HG03342 (cell line): Measurements from ENCODE around the gene HAND1.

Experiments used
- ATAC-seq: cut with Tn5 transposase; IDR thresholded peaks from one replicate; pipeline ENCODE4 v1.9.1; 2021; ENCODE audit warnings: mild to moderate bottlenecking, moderate library complexity; ENCODE audit not compliant: unreplicated experiment

HAND1 gene

GRCh38 chr5:154479944-154480750 is 2.1 kb upstream of the HAND1 start:
- ATAC-seq, result no peak

- ATAC-seq, result no peak
Measured at GRCh38 chr5:154479160-154479943, 1.3 kb upstream of the HAND1 start.

DNA sequence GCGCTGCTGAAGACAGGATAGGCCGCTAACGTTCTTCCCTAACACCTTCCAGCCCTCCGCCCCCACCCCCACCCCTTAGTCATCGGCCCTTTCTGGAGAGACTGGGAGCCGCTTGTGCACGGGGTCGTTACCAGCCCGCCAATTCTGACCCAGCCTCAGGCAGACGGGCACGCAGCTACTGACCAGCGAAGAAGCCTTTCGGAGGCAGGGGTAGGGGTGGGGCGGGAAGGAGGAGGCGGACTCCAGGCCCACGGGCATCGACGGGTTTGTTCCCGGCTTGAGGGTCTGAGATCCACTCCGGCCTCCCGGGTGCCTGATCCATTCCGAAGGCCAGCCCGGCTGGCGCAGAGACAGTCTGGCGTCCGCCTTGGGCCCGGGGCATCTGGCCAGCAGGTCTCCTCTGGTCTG is 729 bp upstream of the HAND1 start:
- ATAC-seq, result no peak

- no peak for ATAC-seq
Measured at GRCh38 chr5:154477382-154478223, 424 bp downstream of the HAND1 start.

GRCh38 chr5:154476354-154477205 is 1.4 kb downstream of the HAND1 start:
- no peak for ATAC-seq

DNA sequence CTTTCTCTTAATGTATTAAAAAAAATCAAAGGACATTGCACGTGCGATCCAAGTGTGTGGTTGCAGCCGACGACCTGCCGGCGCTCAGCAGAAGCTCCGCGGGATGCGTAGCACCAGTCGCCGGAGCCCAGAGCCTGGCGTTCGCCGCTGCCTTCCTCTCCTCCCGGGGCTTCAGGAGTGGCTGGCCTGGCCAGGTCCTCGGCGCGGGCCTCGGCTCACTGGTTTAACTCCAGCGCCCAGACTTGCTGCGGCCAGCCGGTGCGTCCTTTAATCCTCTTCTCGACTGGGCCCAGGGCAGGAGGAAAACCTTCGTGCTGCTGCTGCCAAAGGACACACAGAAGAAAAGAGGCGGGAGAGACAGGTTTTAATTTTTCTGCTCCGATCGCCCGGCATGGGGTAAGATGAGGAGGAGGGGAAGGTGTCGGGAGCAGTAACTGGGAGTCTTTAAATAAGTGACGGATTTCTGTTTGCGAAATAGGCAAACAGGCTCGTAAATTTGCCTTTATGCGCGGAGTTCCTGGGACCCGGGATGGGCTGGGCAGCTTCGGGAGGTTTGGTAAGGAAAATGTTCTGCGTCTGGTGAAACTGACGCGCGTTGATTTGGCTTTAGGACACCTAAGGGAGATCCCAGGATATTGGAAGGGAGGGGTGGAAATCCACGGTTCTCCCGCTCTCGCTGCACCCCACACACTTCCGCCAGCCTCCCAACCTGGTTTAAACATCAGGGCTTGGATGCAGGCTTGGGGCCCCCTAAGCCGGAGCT is 2.3 kb downstream of the HAND1 start:
- ATAC-seq, result no peak

- ATAC-seq, result no peak
Measured at GRCh38 chr5:154474396-154475334, 3.4 kb downstream of the HAND1 start.

DNA sequence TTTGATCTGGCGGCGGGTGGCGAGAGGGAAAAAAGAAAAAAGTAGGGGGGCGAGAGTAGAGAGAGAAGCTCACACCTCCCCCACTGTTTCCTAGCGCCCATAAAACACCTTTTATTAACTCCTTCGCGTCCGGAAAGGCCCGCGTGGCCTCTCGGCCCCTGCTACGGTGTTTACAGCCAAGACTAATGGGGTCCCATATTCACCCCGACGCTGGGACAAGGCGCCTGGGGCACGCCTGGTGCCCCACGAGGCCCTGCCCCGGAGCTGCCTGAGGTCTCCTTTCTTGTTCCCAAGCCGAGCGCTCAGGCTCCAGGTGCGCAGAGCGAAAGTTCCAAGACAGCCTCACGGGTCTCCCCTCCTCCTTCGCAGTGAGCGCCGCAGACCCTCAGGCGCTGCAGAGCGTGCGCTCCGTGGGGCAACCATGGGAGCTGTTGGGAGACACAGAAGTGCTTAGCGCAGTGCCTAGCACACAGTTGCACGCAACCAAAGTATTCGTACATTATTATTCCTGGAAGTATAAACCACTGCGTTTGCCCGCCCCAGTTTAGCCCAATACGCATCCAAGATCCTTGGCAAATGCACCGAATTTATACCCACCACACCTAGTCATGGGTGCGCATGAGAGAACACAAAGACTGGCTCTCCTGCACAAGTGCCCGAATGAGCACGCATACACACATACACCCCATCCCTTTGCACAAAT is 4.3 kb downstream of the HAND1 start:
- ATAC-seq, result no peak

GRCh38 chr5:154472871-154473580 is 5.0 kb downstream of the HAND1 start:
- no peak for ATAC-seq

- ATAC-seq, result no peak
Measured at GRCh38 chr5:154470947-154471870, 6.8 kb downstream of the HAND1 start.

DNA sequence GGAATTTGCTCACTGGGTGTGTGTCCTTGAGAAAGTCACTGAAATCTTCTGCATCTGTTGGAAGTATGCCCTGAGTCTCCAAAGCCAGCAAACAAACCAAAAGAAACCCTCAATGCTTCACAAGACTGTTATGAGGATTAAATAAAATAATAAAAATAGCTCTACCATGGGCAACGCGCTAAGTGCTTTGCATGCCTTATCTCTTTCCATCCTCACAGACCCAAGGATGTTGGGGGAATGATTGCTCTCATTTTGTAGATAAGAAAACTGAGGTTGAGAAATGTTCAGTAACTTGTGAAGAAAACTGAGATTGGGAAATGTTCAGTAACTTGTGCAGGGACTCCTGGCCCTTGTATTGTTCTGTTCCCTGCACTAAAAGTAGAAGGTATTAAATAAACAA is 7.9 kb downstream of the HAND1 start:
- no peak for ATAC-seq

DNA sequence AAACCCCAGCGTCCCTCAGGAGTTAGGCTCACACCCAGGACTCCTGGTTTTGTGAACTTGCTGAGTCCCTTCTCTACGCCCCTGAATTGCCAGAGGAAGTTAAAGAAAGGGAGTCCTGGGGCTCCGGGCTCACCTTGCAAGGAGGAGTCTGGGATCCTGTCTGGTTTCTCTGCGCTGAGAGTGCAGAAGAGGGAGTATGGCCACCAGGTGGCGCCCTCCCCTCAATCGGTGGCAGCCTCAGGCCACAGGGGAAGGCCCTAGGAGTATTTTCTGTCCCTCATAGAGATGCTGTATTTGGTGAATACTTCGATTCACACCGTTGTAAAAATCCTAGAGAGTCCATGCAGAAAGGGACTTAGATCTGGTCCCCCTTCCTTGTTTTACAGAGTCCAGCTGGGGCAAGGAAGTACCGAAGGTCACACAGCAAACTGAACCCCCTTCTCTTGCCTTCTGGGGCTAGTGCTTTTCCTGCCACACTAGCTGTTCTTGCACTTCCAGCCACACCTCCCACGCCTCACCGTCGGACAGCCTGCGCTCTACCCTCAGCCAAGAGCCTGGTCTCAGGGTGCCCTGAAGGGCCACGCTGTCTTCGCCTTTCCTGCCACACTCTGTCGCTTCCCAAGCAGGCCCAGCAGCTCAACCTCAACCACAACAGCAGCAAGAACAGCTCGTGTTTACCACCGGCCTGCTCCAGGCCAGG is 10.2 kb downstream of the HAND1 start:
- peak; percentile 96 for ATAC-seq

DNA sequence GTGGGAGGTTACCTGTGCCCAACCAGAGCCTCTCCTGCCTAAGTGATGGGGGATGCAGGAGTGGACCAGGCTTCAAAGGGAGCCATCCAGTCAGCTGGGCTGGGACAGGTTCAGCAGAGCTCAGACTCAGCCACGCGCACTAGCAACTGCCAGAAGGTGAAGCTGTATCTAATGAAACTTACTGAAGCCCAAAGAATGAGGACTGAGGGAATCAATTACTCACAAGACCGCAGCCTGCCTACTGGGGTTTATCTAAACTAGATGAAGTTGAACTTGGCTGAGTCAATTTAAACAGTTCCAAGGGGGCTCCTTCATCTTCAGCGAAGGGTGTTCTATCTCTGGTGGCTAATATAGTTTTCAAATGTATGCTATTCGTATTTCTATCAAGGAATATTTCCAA is 11.4 kb downstream of the HAND1 start:
- no peak for ATAC-seq

DNA sequence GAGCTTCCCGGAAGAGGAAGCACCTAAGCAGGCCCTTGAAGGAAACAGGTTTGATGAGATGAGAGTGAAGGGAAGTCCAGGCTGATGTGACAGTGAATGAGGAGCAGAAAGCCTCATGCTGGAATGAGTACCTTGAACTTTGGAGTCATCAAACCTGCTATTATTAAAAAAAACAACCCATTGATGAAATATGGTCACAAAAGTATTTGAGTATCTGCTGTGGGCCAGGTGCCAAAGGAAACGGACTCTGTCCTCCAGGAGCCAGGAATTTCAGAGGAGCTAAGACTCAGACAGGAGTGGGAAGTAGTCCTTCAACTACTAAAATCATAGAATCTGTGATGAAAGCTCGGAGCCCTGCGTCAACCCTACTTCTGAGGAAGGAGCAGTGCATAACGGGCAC is 11.9 kb downstream of the HAND1 start:
- ATAC-seq, result no peak

DNA sequence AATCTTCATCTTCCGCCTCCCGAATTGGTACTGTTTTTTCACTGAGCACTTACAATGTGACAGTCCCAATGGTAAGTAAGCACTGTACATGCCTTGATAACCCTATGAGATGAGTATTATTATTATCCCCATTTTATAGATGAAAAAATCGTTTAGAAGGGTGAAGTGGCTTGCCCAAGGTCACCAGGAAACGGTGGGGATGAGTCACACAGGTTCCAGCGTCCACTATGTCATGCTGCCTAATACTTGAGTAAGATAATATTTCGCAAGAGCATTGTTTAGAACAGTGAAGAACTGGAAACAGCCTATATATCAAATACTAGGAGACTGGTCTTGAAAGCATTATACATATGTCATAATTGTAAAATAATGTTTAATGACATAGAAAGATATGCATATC is 12.9 kb downstream of the HAND1 start:
- ATAC-seq, result no peak

- ATAC-seq, result no peak
Measured at GRCh38 chr5:154464438-154464837, 13.6 kb downstream of the HAND1 start.
